SK-N-SH (cell line): ENCODE measurements around the gene POTEF. TPM values are rescaled to one million over a fixed set of nuclear protein-coding genes. Genes with fewer than 3 reads are reported as not detected.
"Not testable (repeated sequence)": the region's sequence is repeated elsewhere in the genome, so short reads cannot be mapped to it uniquely, and the experiment has no call there.

Source experiments
- CTCF ChIA-PET: fragments of 300-600, 350-600 bp; formaldehyde crosslinking; extraction: SDS; loops from one replicate; lab custom pipeline; 2021; lab: Yijun Ruan, JAX
- POLR2A ChIA-PET: fragments of 350-600 bp; sonication (Branson Sonifier 250); formaldehyde crosslinking; extraction: SDS; loops from one replicate; lab custom pipeline; 2020; ENCODE audit warnings: antibody characterized with exemption, inconsistent platforms; lab: Yijun Ruan, JAX
- DNase-seq: peaks from one replicate; pipeline ENCODE4 v3.0.0; 2012
- H2AFZ ChIP-seq: fragments of 200-600 bp; sonication (generic); 2 replicates; pipeline ENCODE4 v1.8.1; 2016; ENCODE audit warnings: antibody characterized with exemption, mild to moderate bottlenecking, low read depth
- H3F3A ChIP-seq: fragments of 200-600 bp; sonication (generic); replicated peaks from 2 replicates; pipeline ENCODE3; 2016; ENCODE audit warnings: antibody characterized with exemption, mild to moderate bottlenecking; ENCODE audit not compliant: insufficient read depth
- H3K27ac ChIP-seq, 2 experiments: fragments of 200-500 bp in 1 of 2; fragments of 200-600 bp in 1 of 2; sonication (Bioruptor generic) in 1 of 2; sonication (generic), shearing (Covaris generic) in 1 of 2; 2 replicates each; pipeline versions ENCODE4 v1.5.1 to v1.6.1; 2014 to 2016; ENCODE audit warnings: low read depth in 2 of 2, inconsistent platforms in 1 of 2, low read length in 1 of 2, mild to moderate bottlenecking in 1 of 2, mixed read lengths in 1 of 2
- H3K27me3 ChIP-seq: fragments of 200-600 bp; sonication (generic), shearing (Covaris generic); 2 replicates; pipeline ENCODE4 v1.6.1; 2016; ENCODE audit warnings: mixed run types; ENCODE audit not compliant: insufficient read depth
- H3K36me3 ChIP-seq, 2 experiments: fragments of 200-500 bp in 1 of 2; fragments of 200-600 bp in 1 of 2; sonication (Bioruptor generic) in 1 of 2; sonication (generic) in 1 of 2; replicated peaks in 1 of 2; 2 replicates each; pipeline versions ENCODE3 to v1.5.1; 2014 to 2016; ENCODE audit warnings: low read length in 1 of 2, mild to moderate bottlenecking in 1 of 2; ENCODE audit not compliant: insufficient read depth in 2 of 2, control insufficient read depth in 1 of 2
- H3K4me1 ChIP-seq, 2 experiments: fragments of 200-500 bp in 1 of 2; fragments of 200-600 bp in 1 of 2; sonication (Bioruptor generic) in 1 of 2; sonication (generic), shearing (Covaris generic) in 1 of 2; 2 replicates each; pipeline versions ENCODE4 v1.5.1 to v1.6.1; 2014 to 2016; ENCODE audit warnings: low read depth in 1 of 2, low read length in 1 of 2, mixed run types in 1 of 2; ENCODE audit not compliant: insufficient read depth in 2 of 2, control insufficient read depth in 1 of 2
- H3K4me2 ChIP-seq: fragments of 200-600 bp; sonication (generic), shearing (Covaris generic); 2 replicates; pipeline ENCODE4 v1.6.1; 2017; ENCODE audit warnings: mixed run types
- H3K4me3 ChIP-seq, 2 experiments: fragments of 200-500 bp in 1 of 2; fragments of 200-600 bp in 1 of 2; sonication (Bioruptor generic) in 1 of 2; sonication (generic), shearing (Covaris generic) in 1 of 2; 2 replicates each; pipeline versions ENCODE4 v1.5.1 to v1.8.1; 2014 to 2016; ENCODE audit warnings: low read depth in 2 of 2, inconsistent platforms in 1 of 2, low read length in 1 of 2, mild to moderate bottlenecking in 1 of 2, mixed read lengths in 1 of 2, moderate library complexity in 1 of 2
- H3K79me2 ChIP-seq: fragments of 200-600 bp; sonication (generic); 2 replicates; pipeline ENCODE4 v1.8.1; 2017; ENCODE audit warnings: mild to moderate bottlenecking; ENCODE audit not compliant: insufficient read depth
- H3K9ac ChIP-seq: fragments of 200-600 bp; sonication (generic); 2 replicates; pipeline ENCODE4 v1.6.1; 2017; ENCODE audit warnings: mixed run types
- H3K9me2 ChIP-seq: fragments of 200-600 bp; sonication (generic); 2 replicates; pipeline ENCODE4 v1.6.1; 2017; ENCODE audit warnings: mixed run types
- H3K9me3 ChIP-seq: fragments of 200-600 bp; sonication (generic); 2 replicates; pipeline ENCODE4 v1.6.1; 2017; ENCODE audit warnings: mixed run types, mild to moderate bottlenecking, moderate library complexity
- H4K20me1 ChIP-seq: fragments of 200-600 bp; sonication (generic); 2 replicates; pipeline ENCODE4 v1.6.1; 2017; ENCODE audit warnings: mild to moderate bottlenecking, mixed run types; ENCODE audit not compliant: insufficient read depth
- CHD2 ChIP-seq: fragments of 150-350 bp; IDR thresholded peaks from 2 replicates; pipeline ENCODE4 v1.6.1; 2018; ENCODE audit warnings: low read length; ENCODE audit not compliant: partially characterized antibody
- IRF3 ChIP-seq: fragments of 150-350 bp; IDR thresholded peaks from 2 replicates; pipeline ENCODE4 v1.6.1; 2016; ENCODE audit warnings: mild to moderate bottlenecking, low read depth, low read length
- MAX ChIP-seq: IDR thresholded peaks from 2 replicates; pipeline ENCODE4 v1.4.0; 2012; ENCODE audit warnings: low read depth
- TCF12 ChIP-seq: IDR thresholded peaks from 2 replicates; pipeline ENCODE4 v1.4.0; 2012
- WGBS: methylation state at CpG from one replicate; pipeline ENCODE4 v1.1.6; 2017; ENCODE audit warnings: low lambda C conversion rate; 5-methylcytosine and 5-hydroxymethylcytosine counted together
- polyA plus RNA-seq, 3 experiments: library from polyadenylated mRNA; depleted of rRNA; stranded (reverse); fragments of >200 nt; gene quantifications; 2 replicates each; pipeline ENCODE4 v1.2.3, GENCODE V29; 2012

The POTEF gene
- polyA plus RNA-seq, 1 of the 3 experiments (the other 2 are of a cell fraction) = not detected

- Histone ChIP-seq H3K4me2 (no peak overlapping the region), H3K79me2 (no peaks in the 10 kb centered on the region), H3K9ac (no peak overlapping the region), H3K4me1 (peaks cover 0 to 21% of the 10 kb centered on the region in 2 experiments; a peak in 1 of 4 replicates), H4K20me1 (no peaks in the 10 kb centered on the region), H3F3A (no peaks in the 10 kb centered on the region), H3K9me3 (no peaks in the 10 kb centered on the region), H3K4me3 (no peak overlapping the region), H2AFZ (no peak overlapping the region), H3K27me3 (no peaks in the 10 kb centered on the region), H3K36me3 (peaks cover 0 to 25% of the 10 kb centered on the region in 2 experiments), H3K9me2 (no peaks in the 10 kb centered on the region), H3K27ac (no peak overlapping the region; a peak in 1 of 4 replicates)
- TF ChIP-seq CHD2 = no peak
- no peak for TF ChIP-seq MAX
- no peak for TF ChIP-seq IRF3
- TF ChIP-seq TCF12 = no peak
- no peak for DNase-seq
- 94% methylated on average over 7 of the region's 25 CpGs for WGBS
- ChIA-PET CTCF (no interaction called here), POLR2A (no interaction called here)
Observed at GRCh38 chr2:130152816-130153595, 24.0 kb upstream of the POTEF start.

GRCh38 chr2:130152136-130152815, 23.3 kb upstream of the POTEF start:
- H3K9me2 ChIP-seq, H3K79me2 ChIP-seq, POLR2A ChIA-PET, DNase-seq, H3F3A ChIP-seq, H4K20me1 ChIP-seq, H3K27me3 ChIP-seq, H3K4me2 ChIP-seq, H3K27ac ChIP-seq, H2AFZ ChIP-seq, H3K9me3 ChIP-seq, H3K9ac ChIP-seq, H3K4me3 ChIP-seq: not testable (repeated sequence)
- WGBS = 97% methylated on average over 16 of the region's 27 CpGs
- Histone ChIP-seq H3K4me1 (peaks cover 0 to 16% of the 10 kb centered on the region in 2 experiments; a peak in 1 of 4 replicates), H3K36me3 (peaks cover 0 to 25% of the 10 kb centered on the region in 2 experiments)
- CTCF ChIA-PET = interaction anchor here (0.9 kb wide), 1 partner anchor 180 kb away, joined by 3 read pairs; no protein-coding TSS in a partner anchor

GRCh38 chr2:130151145-130151512, 22.1 kb upstream of the POTEF start:
- H3K4me3 ChIP-seq, H3K9me2 ChIP-seq, POLR2A ChIA-PET, H3K79me2 ChIP-seq, H3K9me3 ChIP-seq, H3K4me1 ChIP-seq, H3K27me3 ChIP-seq, H2AFZ ChIP-seq, H3K4me2 ChIP-seq, DNase-seq, CTCF ChIA-PET, H3K27ac ChIP-seq, H4K20me1 ChIP-seq, H3F3A ChIP-seq, H3K9ac ChIP-seq: not testable (repeated sequence)
- WGBS = 67% methylated on average over 3 of the region's 5 CpGs
- H3K36me3 ChIP-seq = peaks cover 0 to 25% of the 10 kb centered on the region in 2 experiments
